Fibroblast of the aortic adventitia (primary cell): ENCODE measurements around the gene NRG3. TPM values are rescaled to one million over a fixed set of nuclear protein-coding genes. Genes with fewer than 3 reads are reported as not detected.

Source experiments
- DNase-seq: peaks from one replicate; pipeline ENCODE4 v3.0.0-alpha.2; 2010; ENCODE audit warnings: low read depth
- H3K4me3 ChIP-seq: 2 replicates; pipeline ENCODE4 v1.5.1; 2011; ENCODE audit warnings: low read depth, mild to moderate bottlenecking, control low read depth, low read length, moderate library complexity
- CTCF ChIP-seq: IDR thresholded peaks from 2 replicates; pipeline ENCODE4 v1.5.1; 2011; ENCODE audit warnings: mild to moderate bottlenecking, low read length, control low read depth, inconsistent platforms; ENCODE audit not compliant: insufficient read depth
- total RNA-seq: library from RNA; depleted of rRNA; stranded (reverse); fragments of >200 nt; gene quantifications from 2 replicates; pipeline ENCODE4 v1.2.3, GENCODE V29; 2012; ENCODE audit warnings: low replicate concordance

Gene NRG3
- total RNA-seq, 1 donor = not detected

DNA sequence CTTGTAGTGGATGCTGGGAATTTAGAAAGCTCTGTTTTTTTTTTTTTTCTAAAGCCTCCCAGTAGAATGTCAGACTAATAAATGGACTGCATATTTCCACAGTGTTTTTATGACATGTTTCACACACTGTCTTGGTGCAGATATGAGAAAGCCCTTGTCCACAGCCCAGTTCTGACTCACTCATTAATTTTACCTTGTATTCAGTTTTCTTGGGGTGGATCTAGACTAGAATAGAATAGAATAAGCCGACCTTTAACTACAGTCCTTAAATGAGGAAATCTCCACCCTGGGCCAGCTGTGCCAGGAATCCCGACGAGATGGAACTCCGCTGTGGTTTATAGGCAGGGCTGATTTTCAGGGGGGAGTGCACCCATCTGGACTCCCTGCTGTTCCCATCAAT, 274.7 kb downstream of the NRG3 start:
- no peak for DNase-seq
- no peak for TF ChIP-seq CTCF
- no peak overlapping the region for H3K4me3 ChIP-seq

DNA sequence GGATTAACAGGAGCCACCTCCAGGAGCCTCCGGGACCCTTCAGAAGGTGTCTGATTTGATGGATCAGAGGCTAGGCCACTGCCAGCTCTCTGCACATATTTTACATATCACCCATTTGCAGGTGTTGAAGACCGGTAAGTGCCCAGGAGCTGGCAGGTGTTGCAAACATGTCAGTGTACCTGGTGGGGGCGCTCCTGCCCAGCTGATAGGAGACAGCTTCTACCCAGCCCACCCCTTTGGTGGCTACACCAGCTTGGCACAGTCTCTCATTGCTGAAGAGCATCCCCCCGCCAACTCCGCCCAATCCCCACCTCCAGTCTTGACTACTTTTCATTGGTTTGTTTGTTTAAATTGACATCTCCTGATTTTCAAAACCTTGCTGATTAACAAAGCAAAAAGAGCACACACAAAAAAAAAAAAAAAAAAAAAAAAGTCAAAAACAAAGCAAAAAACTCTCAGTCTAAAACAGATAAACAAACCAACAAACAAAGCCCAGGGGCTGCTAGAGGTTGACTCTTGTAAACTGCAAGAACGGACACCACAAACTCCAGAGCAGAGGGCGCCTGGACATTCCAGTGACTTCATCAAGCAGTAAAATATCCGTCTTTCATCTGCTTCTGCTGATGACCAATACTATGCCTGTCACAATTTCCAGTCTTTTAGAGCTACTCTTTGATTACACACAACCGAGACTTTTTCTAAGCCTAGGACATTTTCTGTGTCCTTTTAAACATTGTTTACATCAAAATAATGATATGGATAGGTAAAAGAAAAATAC, 275.3 kb downstream of the NRG3 start:
- no peak for DNase-seq
- no peak overlapping the region for H3K4me3 ChIP-seq
- no peak for TF ChIP-seq CTCF

- no peak for DNase-seq
- H3K4me3 ChIP-seq = no peak overlapping the region
- TF ChIP-seq CTCF = no peak
Measured at GRCh38 chr10:82160307-82160706, 285.3 kb downstream of the NRG3 start.

- no peak for DNase-seq
- no peak for TF ChIP-seq CTCF
- no peak overlapping the region for H3K4me3 ChIP-seq
Measured at GRCh38 chr10:82161264-82161663, 286.3 kb downstream of the NRG3 start.

DNA sequence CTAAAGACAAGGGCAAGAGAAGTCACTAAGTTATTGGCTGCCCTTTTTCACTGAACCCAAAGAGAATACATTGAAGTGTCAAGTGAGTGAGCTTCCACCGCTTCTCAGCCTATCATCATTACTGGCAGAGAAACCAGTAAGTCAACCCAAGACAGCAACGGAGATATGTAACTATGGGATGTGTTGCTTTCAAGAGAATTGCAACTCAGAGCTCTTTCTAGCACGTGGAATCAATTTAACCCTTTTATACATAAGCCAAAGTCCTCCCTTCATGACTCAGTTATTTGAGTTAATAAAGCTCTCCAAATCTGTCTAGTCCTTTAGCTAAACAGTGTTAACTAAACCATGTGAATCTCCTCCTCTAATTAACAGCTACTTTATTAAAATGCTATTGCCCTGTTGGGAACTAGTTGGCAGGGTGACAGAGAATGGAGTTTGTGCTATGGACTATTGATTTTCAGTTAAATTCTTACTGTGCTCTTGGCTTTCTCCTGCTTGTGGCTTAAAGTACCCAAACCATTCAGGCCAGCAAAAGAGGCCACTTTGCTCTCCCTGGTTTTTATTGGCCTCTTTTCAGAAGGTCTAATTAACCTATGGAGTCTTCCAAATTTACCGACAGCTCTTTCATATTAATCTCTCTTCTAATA, 287.7 kb downstream of the NRG3 start:
- no peak for TF ChIP-seq CTCF
- H3K4me3 ChIP-seq = no peak overlapping the region
- no peak for DNase-seq

- TF ChIP-seq CTCF = no peak
- no peak for DNase-seq
- no peak overlapping the region for H3K4me3 ChIP-seq
Measured at GRCh38 chr10:82171899-82172298, 296.9 kb downstream of the NRG3 start.

- no peak for DNase-seq
- no peak for TF ChIP-seq CTCF
- H3K4me3 ChIP-seq = no peak overlapping the region
Measured at GRCh38 chr10:82176587-82176986, 301.6 kb downstream of the NRG3 start.
